DOHH2 (cell line): ENCODE data around the gene PRG3.

ENCODE experiments used
- H3F3A ChIP-seq: fragments of 200-600 bp; sonication (generic), shearing (Covaris generic); 2 replicates; pipeline ENCODE4 v1.6.0; 2016; ENCODE audit warnings: antibody characterized with exemption, mild to moderate bottlenecking; ENCODE audit not compliant: control insufficient read depth, insufficient read depth
- H3K27ac ChIP-seq: fragments of 200-600 bp; sonication (generic); 2 replicates; pipeline ENCODE4 v1.5.1; 2014; ENCODE audit warnings: low read depth, mild to moderate bottlenecking, low read length, moderate library complexity
- H3K27me3 ChIP-seq: fragments of 200-600 bp; sonication (generic); 2 replicates; pipeline ENCODE4 v1.6.1; 2014; ENCODE audit warnings: mild to moderate bottlenecking, low read length, mixed read lengths; ENCODE audit not compliant: control insufficient read depth
- H3K36me3 ChIP-seq: fragments of 200-600 bp; sonication (generic); 2 replicates; pipeline ENCODE4 v1.6.1; 2014; ENCODE audit warnings: mild to moderate bottlenecking, low read length, moderate library complexity, mixed read lengths; ENCODE audit not compliant: control insufficient read depth
- H3K4me1 ChIP-seq: fragments of 200-600 bp; sonication (generic); 2 replicates; pipeline ENCODE4 v1.6.1; 2014; ENCODE audit warnings: mild to moderate bottlenecking, low read length, mixed read lengths; ENCODE audit not compliant: control insufficient read depth
- H3K4me2 ChIP-seq: fragments of 200-600 bp; sonication (generic); 2 replicates; pipeline ENCODE4 v1.6.0; 2014; ENCODE audit warnings: mild to moderate bottlenecking, low read length, moderate library complexity
- H3K4me3 ChIP-seq: fragments of 200-600 bp; sonication (generic); 2 replicates; pipeline ENCODE4 v1.5.1; 2014; ENCODE audit warnings: mild to moderate bottlenecking, low read length, mixed read lengths
- H3K79me2 ChIP-seq: fragments of 200-600 bp; sonication (generic); 2 replicates; pipeline ENCODE4 v1.6.1; 2014; ENCODE audit warnings: mild to moderate bottlenecking, low read length, mixed read lengths; ENCODE audit not compliant: control insufficient read depth
- H3K9me2 ChIP-seq: fragments of 200-600 bp; sonication (generic); replicated peaks from 2 replicates; pipeline ENCODE4 v1.6.1; 2014; ENCODE audit warnings: mild to moderate bottlenecking, low read length, mixed read lengths; ENCODE audit not compliant: control insufficient read depth
- H3K9me3 ChIP-seq: fragments of 200-600 bp; sonication (generic); 2 replicates; pipeline ENCODE4 v1.6.1; 2014; ENCODE audit warnings: antibody characterized with exemption, low read length, mixed read lengths; ENCODE audit not compliant: control insufficient read depth, insufficient read depth
- H4K20me1 ChIP-seq: fragments of 200-600 bp; sonication (generic); 2 replicates; pipeline ENCODE4 v1.6.0; 2014; ENCODE audit warnings: low read depth, mild to moderate bottlenecking, antibody characterized with exemption, low read length, moderate library complexity; ENCODE audit not compliant: control insufficient read depth, insufficient read depth
- EZH2phosphoT487 ChIP-seq: fragments of 200-600 bp; sonication (generic); IDR thresholded peaks from 2 replicates; pipeline ENCODE4 v1.6.1; 2017; ENCODE audit warnings: borderline replicate concordance, mild to moderate bottlenecking, antibody characterized with exemption, low read length, moderate library complexity, mixed read lengths
- TF ChIP-seq, protein P1 (sequence below): fragments of 200-600 bp; sonication (generic); IDR thresholded peaks from one replicate; pipeline ENCODE4 v1.5.1; 2014; ENCODE audit warnings: antibody characterized with exemption, mild to moderate bottlenecking, low read depth, low read length; ENCODE audit not compliant: poor library complexity, severe bottlenecking

PRG3 gene

DNA sequence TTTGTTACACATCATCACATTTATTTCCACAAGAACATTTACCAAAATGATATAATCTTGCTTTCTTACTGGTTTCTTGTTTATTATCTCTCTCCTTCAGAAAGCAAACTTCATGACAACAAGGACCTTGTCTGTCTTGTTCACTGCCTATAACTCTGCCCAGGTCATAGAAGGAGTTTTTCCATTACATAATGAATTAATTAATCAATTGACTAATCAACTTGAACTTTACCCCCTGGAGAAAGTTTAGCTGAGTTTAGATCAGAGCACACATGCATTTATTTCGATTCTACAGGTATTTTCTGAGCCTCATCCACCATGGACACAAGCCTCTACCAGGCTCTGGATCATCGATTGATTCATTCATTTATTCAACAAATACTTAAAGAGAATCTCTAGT, 15.8 kb upstream of the PRG3 start:
- Histone ChIP-seq H3K9me2 (no peaks in the 10 kb centered on the region), H4K20me1 (0 out of 2 replicates have a peak, but pooled peaks cover 3% of the 10 kb centered on the region), H3K4me1 (no peaks in the 10 kb centered on the region), H3K9me3 (no peaks in the 10 kb centered on the region), H3K36me3 (no peaks in the 10 kb centered on the region), H3F3A (no peaks in the 10 kb centered on the region), H3K4me3 (no peak overlapping the region), H3K27ac (no peak overlapping the region), H3K27me3 (no peaks in the 10 kb centered on the region), H3K79me2 (no peaks in the 10 kb centered on the region), H3K4me2 (no peak overlapping the region)
- TF ChIP-seq, protein P1, sequence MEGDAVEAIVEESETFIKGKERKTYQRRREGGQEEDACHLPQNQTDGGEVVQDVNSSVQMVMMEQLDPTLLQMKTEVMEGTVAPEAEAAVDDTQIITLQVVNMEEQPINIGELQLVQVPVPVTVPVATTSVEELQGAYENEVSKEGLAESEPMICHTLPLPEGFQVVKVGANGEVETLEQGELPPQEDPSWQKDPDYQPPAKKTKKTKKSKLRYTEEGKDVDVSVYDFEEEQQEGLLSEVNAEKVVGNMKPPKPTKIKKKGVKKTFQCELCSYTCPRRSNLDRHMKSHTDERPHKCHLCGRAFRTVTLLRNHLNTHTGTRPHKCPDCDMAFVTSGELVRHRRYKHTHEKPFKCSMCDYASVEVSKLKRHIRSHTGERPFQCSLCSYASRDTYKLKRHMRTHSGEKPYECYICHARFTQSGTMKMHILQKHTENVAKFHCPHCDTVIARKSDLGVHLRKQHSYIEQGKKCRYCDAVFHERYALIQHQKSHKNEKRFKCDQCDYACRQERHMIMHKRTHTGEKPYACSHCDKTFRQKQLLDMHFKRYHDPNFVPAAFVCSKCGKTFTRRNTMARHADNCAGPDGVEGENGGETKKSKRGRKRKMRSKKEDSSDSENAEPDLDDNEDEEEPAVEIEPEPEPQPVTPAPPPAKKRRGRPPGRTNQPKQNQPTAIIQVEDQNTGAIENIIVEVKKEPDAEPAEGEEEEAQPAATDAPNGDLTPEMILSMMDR, result no peak
- TF ChIP-seq EZH2phosphoT487, result no peak

DNA sequence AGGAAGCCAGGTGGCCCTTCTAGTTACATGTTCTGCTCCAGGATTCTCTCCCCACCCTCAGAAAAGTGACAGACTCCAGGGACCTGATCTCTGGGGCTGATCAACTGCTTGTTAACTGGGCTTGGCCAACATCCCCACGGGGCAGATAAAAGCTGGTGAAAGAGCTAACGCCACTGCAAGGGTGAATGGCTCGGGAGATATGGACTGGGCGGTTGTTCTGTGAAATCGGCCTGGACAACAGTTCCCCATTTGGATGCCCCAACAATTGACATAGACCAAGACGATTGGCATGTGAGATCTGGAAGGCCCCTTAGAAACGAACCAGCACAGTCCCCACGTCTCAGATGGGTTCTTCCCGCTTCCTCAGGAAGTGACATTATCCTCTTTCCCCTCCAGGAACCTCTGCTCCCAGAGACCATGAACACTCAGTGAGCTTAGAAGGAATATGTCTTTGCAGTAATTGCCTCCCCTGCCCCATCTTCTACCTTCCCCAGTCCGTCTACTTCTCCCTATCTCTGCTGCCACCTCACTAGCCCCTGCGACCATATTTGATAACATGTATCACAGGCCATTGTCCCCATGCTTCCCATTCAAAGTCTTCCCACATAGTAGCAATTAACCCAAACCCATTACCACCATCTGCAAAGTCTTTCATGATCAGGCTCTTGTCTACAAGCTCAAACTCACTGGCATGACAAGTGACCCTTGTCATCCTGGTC, 15.1 kb upstream of the PRG3 start:
- no peak overlapping the region for H3K4me3 ChIP-seq
- H3K27ac ChIP-seq, result no peak overlapping the region
- H3K9me3 ChIP-seq, result no peaks in the 10 kb centered on the region
- H3K4me1 ChIP-seq, result no peaks in the 10 kb centered on the region
- H3K9me2 ChIP-seq, result no peaks in the 10 kb centered on the region
- H3K79me2 ChIP-seq, result no peaks in the 10 kb centered on the region
- no peaks in the 10 kb centered on the region for H4K20me1 ChIP-seq
- H3K27me3 ChIP-seq, result 0 out of 2 replicates have a peak, but pooled peaks cover under 1% of the 10 kb centered on the region
- no peak for TF ChIP-seq EZH2phosphoT487
- TF ChIP-seq, protein P1, result no peak
- no peaks in the 10 kb centered on the region for H3F3A ChIP-seq
- H3K36me3 ChIP-seq, result no peaks in the 10 kb centered on the region
- no peak overlapping the region for H3K4me2 ChIP-seq

DNA sequence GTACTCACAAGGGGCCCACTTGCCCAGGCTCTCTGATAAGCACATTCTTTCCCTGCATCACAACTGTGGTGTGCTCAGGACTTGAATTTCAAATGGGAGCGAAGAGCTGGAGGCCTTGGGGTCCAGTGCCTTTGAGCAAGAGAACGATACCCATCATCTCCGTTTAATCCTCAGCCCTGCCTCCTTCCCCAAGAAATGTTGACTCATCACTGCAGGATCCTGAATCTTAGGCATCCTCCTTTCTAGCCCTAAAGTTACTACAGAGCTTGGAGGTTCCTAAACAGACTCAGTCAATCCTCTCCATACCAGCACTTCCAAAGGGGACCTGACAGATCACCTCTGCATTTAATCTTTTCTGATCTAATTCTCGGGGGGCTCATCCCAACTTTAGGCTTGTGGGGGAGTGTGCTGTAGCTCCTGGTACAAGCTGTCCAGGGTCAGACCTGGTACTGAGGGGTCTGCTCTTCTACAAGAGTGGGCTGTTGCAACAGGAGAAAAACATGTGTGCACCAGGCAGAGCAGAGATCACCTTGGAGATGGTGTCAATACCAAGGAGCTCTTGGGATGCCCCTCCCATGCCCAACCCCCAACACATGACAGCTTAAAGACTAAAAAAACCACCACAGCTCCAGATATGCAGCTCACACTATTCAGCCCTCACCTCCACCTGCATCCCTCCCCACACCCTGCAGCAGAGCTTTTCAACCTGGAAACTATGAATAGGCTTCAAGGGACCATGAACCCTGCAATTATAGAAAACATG, 13.4 kb upstream of the PRG3 start:
- no peaks in the 10 kb centered on the region for H3K79me2 ChIP-seq
- H4K20me1 ChIP-seq, result no peaks in the 10 kb centered on the region
- no peaks in the 10 kb centered on the region for H3F3A ChIP-seq
- no peak overlapping the region for H3K4me3 ChIP-seq
- H3K4me1 ChIP-seq, result no peaks in the 10 kb centered on the region
- no peaks in the 10 kb centered on the region for H3K9me2 ChIP-seq
- H3K27me3 ChIP-seq, result peaks cover 9% of the 10 kb centered on the region; the same call in 1 of the 2 replicates
- no peak overlapping the region for H3K27ac ChIP-seq
- no peaks in the 10 kb centered on the region for H3K9me3 ChIP-seq
- TF ChIP-seq EZH2phosphoT487, result no peak
- TF ChIP-seq, protein P1, result no peak
- H3K4me2 ChIP-seq, result no peak overlapping the region
- no peaks in the 10 kb centered on the region for H3K36me3 ChIP-seq
